Measurements from ENCODE around the gene TMEM178B.
"Not testable (repeated sequence)": the region's sequence is repeated elsewhere in the genome, so short reads cannot be mapped to it uniquely, and the experiment has no call there.

Gene TMEM178B

DNA sequence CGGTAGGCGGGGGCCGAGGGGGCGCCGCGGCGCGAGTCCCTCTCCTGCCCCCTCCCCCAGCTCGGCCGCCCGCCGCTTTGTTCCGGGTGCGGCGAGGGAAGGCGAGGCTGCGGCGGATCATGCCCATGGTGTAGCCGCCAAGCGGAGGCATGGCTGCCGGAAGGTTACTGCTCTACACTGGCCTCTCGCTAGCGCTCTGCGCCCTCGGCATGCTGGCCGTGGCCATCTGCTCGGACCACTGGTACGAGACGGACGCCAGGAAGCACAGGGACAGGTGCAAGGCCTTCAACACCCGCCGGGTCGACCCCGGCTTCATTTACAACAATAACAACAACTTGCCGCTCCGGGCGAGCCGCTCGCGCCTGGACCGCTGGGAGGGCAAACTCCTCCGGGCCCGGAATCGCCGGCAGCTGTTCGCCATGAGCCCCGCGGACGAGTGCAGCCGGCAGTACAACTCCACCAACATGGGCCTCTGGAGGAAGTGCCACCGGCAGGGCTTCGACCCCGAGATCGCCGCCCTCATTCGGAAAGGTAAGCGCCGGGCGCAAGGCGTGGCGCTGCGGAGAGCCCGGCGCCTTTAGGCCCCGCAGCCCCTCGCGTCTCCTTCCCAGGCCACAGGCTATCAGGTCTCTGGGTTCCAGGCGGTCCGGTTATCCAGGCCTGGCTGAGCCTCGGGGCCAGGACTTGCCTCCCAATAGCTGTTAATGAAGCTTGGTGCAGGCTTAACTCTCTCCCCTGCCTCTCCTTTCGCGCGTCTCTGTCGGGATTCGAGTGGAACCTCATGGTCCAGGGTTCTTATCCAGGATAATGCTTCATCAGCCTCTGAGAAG, 513 bp downstream of the TMEM178B start:
- no peak for DNase-seq

- no peak for DNase-seq
These were observed 1.1 kb downstream of the TMEM178B start for GRCh38 chr7:141074997-141075396.

DNA sequence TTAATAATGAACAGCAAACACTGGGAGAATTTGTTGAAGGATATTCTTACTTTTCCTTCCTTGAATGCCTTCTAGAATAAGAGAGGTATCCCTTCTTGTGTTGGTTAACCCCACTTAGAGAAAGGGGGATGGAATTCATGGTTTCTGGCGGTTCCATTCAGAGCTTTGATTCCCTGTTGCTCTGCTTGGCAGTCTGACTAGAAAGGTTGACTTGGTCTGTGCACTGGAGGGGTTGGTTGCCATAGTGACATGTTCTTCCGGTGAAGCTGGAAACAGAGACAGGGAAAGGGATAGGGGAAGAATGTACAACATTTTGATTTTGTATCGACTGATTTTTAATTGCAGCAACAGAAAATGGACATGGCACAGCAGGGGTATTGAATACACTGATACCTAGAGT, 2.5 kb downstream of the TMEM178B start:
- DNase-seq: no peak

DNA sequence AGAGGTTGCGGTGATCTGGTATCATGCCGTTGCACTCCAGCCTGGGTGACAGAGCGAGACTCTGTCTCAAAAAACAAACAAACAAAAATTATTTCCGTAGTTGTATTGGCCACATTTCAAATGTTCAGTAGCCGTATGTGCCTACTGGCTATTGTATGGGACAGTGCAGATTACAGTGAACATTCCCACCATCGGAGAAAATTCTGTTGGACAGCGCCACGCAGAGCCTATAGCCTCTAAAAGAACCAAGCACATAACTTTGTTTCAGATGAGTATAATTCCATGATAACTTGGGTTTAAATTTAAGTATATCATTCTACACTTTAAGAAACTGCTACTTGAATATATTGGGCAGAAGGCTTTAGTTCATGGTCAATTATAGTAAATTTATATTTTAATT, 5.4 kb downstream of the TMEM178B start:
- DNase-seq: no peak

- not testable (repeated sequence) for DNase-seq
These were observed 15.6 kb downstream of the TMEM178B start for GRCh38 chr7:141089490-141089889.

- DNase-seq: no peak
These were observed 20.6 kb downstream of the TMEM178B start for GRCh38 chr7:141094336-141095070.

GRCh38 chr7:141097430-141097829, 23.6 kb downstream of the TMEM178B start:
- DNase-seq: no peak

DNA sequence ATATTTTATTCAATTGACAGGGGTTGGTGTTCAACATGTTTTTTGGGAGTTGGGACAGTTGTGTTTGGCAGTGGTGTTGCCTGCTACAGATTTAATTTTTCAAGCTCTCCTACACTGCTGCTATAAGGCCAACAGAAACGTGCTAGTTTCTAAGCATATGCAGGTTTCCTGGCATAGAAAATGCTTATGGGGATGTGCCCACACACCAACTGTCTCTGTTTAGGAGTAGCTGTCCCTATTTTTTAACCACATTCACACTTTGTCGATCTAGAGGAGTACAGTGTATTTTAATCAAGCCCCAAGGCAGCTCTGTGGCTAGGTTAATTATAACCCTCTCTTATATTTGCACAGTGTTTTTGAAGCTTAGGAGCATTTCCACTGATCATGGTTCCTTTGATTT, 28.6 kb downstream of the TMEM178B start:
- DNase-seq: no peak

- DNase-seq: no peak
These were observed 30.1 kb downstream of the TMEM178B start for GRCh38 chr7:141103847-141104429.

GRCh38 chr7:141113131-141113530, 39.3 kb downstream of the TMEM178B start:
- DNase-seq: no peak

DNA sequence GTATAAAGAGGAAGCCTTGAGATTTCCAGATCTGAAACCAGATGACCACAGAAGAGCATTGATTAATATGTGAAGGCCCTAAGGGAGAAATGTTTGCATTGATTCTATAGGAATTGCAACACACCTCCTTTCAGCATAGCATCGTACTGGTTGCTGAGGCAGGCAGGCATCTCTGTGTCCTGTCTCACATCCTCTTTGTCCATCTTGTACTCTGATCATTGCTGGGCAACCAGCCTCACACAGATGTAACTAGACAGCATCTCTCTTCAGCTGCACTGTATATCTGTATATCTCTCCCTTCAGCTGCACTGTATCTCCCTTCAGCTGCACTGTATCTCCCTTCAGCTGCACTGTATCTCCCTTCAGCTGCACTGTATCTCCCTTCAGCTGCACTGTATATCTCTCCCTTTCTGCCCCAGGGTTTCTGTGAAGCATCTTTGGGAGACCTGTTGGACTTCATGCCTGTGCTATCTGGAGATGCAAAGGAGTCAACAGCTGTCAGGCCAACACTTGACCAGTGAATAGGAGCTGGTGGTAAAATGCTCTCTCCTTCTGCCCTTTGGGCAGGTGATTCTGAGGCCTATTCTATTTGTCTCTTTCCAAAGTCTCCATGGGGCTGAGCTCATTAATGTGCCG, 40.3 kb downstream of the TMEM178B start:
- no peak for DNase-seq

DNA sequence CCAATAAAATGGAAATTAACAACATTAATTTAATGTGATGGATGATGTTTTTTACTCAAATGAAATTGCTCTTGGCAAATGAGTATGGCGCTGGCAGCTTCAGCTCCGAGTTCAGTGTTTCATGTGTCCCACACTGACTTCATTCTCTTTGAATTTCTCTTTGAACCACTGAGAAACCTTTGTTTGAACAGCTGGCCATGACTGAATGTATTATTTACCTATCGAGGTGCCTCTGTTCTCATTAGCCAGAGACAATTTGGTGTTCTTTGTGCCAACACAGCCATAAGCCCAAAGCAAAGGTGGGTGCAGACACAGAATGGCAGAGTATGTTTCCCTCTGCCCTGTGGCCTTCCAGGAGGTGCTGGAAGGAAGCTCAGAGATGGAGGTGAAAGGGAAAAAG, 42.1 kb downstream of the TMEM178B start:
- DNase-seq: no peak

GRCh38 chr7:141116661-141117060, 42.8 kb downstream of the TMEM178B start:
- DNase-seq: not testable (repeated sequence)

DNA sequence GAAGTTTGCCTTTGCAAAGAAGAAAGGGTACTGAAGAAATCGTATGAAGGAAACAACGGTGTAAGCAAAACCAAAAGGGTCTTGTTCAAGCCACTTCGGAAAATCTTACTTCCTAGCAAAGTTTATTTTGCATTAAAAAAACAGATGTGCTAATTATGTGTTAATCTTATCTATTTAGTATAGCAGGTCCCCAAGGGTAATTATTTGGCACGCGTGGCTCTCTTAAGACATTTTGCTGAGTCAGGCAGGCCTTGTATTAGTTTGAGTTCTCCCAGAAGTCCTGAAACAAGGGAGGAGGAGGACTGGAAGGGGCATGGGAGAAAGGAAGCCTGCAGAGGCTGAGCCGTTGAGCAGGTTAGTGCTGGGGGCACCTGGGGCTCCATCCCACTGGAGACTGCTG, 44.9 kb downstream of the TMEM178B start:
- no peak for DNase-seq

GRCh38 chr7:141119187-141119586, 45.3 kb downstream of the TMEM178B start:
- no peak for DNase-seq

DNA sequence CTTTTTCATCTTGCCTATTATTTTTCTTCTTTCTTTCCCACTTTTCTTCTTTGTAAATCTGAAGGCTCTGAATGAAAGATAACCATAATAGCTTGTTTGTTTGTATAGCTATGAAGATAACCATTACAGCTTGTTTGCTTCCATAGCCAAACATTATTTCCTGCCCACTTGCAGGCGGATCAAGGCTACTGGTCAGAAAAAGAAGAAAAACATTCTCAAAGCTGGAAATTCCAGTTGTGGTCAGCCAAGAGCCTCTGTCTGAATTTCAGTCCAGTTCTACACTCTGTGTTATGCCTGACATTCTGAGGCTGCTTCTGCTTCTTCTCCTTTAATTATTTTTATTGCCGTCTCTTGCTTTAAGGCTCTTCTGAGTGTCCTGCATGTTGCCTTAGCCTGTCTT, 48.9 kb downstream of the TMEM178B start:
- DNase-seq: no peak

DNA sequence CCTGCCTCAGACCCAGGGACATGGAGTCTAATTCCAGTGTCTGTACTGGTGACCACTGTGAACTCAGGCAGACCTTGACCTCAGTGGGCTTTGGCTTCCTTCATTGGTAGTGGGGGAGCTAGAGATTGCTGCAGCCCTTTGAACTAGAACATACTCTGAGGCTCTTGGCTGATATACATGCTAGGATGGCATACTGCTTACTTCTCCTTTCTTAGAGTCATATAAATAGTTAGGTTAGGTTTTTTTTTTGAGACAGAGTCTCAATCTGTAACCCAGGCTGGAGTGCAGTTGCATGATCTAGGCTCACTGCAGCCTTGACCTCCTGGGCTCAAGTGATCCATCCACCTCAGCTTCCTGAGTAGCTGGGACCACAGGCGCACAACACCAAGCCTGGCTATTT, 49.7 kb downstream of the TMEM178B start:
- no peak for DNase-seq

GRCh38 chr7:141126107-141126506, 52.2 kb downstream of the TMEM178B start:
- no peak for DNase-seq

DNA sequence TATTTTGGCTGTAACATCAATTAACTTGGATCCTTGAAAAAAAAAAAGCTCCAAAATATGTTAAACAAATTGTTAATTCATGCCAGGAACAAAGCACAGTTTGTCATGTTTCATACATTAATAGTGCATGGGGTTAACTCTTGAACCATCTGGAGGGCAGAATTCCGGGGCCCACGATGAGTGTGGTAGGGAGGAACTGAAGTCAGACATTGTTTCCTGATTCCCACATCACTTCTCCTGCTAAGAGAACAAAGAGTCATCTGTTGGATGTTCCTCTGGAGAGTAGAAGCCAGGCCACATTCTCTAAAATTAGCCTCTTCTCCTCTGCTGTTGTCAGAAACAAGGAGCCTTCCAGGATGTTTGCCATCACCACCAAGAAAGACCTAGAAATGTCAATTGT, 54.6 kb downstream of the TMEM178B start:
- DNase-seq: no peak

- no peak for DNase-seq
These were observed 55.1 kb downstream of the TMEM178B start for GRCh38 chr7:141128931-141129330.

- no peak for DNase-seq
These were observed 58.8 kb downstream of the TMEM178B start for GRCh38 chr7:141132671-141133070.

DNA sequence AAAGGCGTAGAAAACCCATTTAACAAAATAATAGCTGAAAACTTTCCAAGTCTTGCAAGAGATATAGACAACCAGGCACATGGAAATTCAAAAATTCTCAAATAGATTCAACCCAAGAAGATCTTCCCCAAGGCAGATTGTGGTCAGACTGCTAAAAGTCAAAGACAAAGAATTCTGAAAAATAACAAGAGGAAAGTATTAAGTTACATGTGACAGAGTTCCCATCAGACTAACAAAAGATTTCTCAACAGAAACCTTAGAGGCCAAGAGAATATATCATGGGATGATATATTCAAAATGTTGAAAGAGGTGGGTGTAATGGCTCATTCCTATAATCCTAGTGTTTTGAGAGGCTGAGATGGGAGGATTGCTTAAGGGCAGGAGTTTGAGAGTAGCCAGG, 59.8 kb downstream of the TMEM178B start:
- no peak for DNase-seq

DNA sequence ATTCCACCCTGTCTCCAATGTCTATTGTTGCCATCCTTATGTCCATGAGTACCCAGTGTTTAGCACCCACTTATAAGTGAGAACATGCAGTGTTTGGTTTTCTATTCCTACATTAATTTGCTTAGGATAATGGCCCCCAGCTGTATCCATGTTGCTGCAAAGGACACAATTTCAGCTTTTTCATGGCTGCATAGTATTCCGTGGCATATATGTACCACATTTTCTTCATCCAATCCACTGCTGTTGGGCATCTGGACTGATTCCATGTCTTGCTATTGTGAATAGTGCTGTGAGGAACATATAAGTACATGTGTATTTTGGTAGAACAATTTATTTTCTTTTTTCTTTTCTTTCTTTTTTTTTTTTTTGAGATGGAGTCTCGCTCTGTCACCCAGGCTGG, 68.2 kb downstream of the TMEM178B start:
- no peak for DNase-seq
